CD4-positive, alpha-beta T cell treated with Interleukin-6 for 4 hours (primary cell): Measurements from ENCODE around the gene NRXN3.

Experiments
- DNase-seq: peaks from one replicate; pipeline ENCODE4 v3.0.0-alpha.2; 2020; ENCODE audit warnings: mixed read lengths

The NRXN3 gene

GRCh38 chr14:78752518-78753188 is 582.5 kb downstream of the NRXN3 start:
- no peak for DNase-seq

DNA sequence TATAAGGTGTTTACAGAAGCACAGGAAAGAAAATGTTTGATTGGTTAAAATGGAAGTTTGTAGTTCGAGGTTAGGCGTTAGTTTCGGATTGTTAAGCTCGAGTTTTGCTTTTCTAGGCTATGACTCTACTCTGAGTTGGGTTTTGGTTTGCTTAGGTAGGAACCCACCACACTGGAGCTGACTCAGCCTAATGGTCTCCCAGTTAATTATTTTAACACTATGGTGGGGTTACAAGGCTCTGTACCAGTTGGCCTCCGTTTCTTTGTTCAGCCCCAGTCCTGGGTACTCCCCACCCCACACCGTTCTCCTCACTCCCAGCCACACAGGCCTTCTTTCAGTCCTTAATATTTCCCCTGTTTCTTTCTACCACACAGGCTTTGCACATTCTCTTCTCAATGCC is 583.9 kb downstream of the NRXN3 start:
- DNase-seq, result no peak

DNA sequence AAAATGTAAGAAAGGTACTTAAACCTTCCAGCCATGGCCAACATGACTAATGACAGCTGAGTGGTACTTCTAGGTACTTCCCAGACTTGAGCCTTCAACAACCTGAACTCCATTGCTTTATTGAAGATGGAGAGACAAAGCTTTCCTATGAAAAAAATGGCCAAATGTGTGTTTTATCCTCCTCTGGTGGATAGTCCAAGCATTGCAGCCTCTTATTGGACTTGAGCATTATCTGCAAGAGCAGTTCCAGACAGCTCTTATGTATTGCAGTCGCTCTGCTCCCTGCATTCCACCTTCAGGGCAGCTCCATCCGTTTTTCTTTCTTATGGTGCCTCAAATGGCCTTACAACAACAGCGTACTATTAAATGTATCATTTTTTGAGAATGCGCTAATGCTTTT is 588.2 kb downstream of the NRXN3 start:
- no peak for DNase-seq

GRCh38 chr14:78762331-78762730 is 592.2 kb downstream of the NRXN3 start:
- DNase-seq, result no peak

GRCh38 chr14:78763746-78764145 is 593.6 kb downstream of the NRXN3 start:
- no peak for DNase-seq

- DNase-seq, result no peak
These were observed 594.1 kb downstream of the NRXN3 start for GRCh38 chr14:78764240-78764639.

- DNase-seq, result no peak
These were observed 594.5 kb downstream of the NRXN3 start for GRCh38 chr14:78764645-78765044.

DNA sequence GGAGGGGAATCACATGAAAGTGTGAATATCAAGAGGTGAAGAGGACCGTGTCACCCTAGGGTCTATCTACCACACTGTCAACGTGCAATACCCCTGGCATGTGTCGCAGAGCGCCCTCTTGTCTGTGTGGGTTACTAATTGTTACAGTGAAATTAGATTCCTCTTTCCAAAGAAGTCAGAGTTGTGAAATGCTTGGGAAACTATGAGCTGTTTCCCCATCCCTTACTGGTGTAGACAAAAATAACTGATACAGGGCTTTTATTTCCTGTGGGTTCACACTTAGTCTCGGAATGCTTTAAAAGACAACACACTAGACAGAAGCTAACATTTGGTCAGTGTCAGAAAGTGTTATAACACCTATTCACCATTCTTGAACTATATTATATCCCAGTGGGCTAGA is 597.3 kb downstream of the NRXN3 start:
- no peak for DNase-seq

GRCh38 chr14:78782551-78782950 is 612.4 kb downstream of the NRXN3 start:
- no peak for DNase-seq

- no peak for DNase-seq
These were observed 615.1 kb downstream of the NRXN3 start for GRCh38 chr14:78785265-78785664.

- no peak for DNase-seq
These were observed 618.5 kb downstream of the NRXN3 start for GRCh38 chr14:78788467-78789360.

GRCh38 chr14:78790271-78790670 is 620.1 kb downstream of the NRXN3 start:
- no peak for DNase-seq

DNA sequence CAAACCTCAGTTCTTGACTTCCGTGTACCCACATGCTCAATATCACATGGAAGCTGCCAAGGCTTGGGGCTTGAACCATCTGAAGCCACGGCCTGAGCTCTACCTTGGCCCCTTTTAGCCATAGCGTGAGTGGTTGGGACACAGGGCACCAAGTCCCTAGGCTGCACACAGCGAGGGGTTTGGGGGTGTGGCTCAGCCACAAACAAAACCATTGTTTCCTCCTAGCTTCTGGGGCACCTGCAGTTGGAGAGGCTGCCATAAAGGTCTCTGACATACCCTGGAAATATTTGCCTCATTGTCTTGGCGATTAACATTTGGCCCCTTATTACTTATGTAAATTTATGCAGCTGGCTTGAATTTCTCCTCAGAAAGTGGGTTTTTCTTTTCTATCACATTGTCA is 628.6 kb downstream of the NRXN3 start:
- no peak for DNase-seq

DNA sequence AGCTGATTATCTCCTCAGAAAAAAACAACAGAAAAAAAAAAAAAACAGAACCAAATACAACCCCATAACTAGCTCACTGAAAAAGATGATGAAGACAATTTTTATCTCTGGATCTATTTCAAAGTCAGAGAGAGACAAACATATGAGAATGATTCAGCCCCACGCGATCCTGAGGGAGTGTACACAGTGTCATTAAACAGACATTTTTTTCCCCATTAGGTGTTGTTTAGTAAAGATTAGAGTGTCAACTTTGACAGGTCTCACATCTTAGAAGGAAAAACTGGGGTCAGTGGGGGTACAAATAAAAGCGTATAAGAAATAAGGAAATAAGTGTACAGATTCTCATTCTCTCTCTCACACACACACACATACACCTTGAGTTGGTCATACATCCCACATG is 635.4 kb downstream of the NRXN3 start:
- no peak for DNase-seq

- no peak for DNase-seq
These were observed 652.9 kb downstream of the NRXN3 start for GRCh38 chr14:78823035-78823434.

GRCh38 chr14:78823516-78823915 is 653.3 kb downstream of the NRXN3 start:
- DNase-seq, result no peak

GRCh38 chr14:78829274-78829673 is 659.1 kb downstream of the NRXN3 start:
- no peak for DNase-seq

DNA sequence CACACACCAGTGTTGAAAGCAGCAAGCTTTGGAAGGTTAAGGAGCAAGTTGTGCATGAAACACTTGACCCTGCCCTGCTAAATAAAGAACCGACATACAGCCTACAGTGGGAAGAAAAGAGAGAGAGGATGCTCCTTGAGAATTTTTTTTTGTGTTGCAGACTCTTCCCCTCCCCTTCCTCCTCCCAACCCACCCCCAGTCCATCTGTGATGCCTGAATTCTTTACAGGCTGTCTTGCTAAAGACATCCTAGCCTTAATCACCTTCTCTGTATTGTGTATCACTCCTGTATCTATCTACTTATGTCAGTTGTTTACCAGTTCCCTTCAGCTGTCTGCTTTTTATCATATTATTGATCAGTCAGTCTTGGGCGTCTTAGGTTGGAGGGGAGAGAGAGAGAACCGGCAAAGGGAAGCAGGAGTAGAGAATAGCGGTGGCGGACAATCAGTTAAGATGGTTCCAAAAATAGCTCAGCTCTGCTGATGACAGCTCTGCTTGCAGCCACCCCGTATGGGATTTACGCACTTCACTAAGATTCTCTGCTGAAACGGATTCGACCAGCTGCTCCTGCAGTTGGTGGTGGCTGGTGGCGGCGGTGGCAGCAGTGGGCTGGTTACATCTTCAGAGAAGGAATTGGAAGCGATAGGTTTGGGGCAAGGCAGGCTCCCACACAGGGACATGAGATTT is 664.7 kb downstream of the NRXN3 start:
- DNase-seq, result no peak

DNA sequence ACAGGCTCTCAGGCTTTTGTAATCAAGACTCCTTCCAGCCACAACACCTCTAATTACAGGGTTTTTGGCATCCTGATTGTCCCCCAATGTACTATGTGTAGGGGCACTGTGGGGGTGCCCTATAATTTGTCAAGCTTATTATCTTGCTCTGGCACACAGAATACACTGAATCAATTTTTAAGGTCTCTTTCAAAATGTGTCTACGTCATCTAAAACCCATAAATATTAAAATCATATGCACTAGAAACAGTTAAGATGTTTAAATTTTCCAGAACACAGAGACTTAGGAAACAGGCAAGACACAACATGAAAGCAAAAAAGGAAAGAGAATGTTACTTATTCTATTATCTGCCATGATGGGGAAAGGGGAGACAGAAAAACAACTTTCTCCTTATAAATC is 665.7 kb downstream of the NRXN3 start:
- no peak for DNase-seq

DNA sequence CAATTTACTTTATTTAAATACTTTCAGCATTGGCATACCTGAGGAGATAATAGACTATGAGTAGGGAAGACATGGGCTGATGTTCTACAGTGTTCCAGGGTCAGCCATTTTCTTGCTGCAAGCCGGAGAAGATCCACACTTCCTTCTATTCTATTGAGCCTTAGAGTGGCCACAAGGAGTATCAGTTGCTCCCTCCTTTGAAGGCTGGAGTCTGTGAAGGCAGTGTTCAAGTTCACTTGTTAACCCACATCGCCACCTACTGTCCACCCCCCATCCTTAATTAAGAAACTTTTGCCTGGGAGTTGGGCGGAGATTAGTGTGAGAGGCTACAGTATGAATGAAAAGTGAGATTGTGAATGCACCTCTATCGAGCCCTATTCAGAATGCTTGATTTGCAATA is 666.6 kb downstream of the NRXN3 start:
- DNase-seq, result no peak

- DNase-seq, result no peak
These were observed 668.8 kb downstream of the NRXN3 start for GRCh38 chr14:78838959-78839358.

GRCh38 chr14:78840898-78841297 is 670.7 kb downstream of the NRXN3 start:
- no peak for DNase-seq

DNA sequence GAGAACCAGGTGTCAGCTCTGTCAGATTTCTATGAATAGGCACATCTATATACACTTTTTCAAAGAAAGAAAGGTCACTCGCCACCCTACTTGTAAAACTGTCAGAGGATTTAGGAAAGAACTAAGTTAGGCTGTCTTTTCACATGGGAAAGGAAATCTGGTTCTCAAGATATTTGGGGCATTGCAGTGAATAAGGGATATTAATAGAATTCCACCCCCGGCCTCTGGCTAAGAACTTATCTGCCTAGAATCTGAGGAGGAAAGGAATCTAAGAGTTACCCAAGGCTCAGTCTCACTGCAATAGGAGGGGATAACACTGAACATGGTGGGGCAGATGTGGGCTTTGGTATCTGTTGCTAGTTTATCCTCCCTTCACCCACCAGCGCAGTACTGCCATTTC is 677.6 kb downstream of the NRXN3 start:
- DNase-seq, result no peak
